ENCODE data around the gene FGD1. TPM values are rescaled to one million over a fixed set of nuclear protein-coding genes. Genes with fewer than 3 reads are reported as not detected.

FGD1 gene
- total RNA-seq, 2 donors from 2014 or later = 23.9 to 46.0 TPM

DNA sequence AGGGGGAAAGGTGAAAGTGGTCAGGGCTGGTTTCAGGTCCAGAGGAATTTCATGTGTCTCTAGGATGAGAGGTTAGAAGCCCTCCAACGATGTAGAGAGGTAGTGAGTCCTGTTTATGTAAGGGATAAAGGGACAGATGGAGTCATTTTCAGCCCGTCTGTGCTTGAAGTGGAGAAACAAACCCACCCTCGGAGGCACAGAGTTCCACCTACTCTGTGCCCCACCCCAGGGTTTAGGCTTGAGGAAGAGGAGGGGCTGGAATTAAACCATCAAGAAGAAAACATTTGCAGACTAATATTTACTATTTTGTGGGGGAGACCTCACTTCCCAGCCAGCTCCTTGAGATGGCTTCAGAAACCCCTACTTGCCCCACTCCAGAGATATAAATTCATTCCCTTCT is 33.1 kb upstream of the FGD1 start:
- H3K4me1 ChIP-seq (ENCODE audit: control insufficient read depth, insufficient read depth, low read length) = no peaks in the 10 kb centered on the region
- H3K9me3 Mint-ChIP-seq = peaks cover 57% of the 10 kb centered on the region
- no peaks in the 10 kb centered on the region for H3K27me3 Mint-ChIP-seq (ENCODE audit: insufficient read depth)
- peaks cover 10% of the 10 kb centered on the region for H3K36me3 ChIP-seq (ENCODE audit: control insufficient read depth, insufficient read depth, low read length)
- peaks cover 7% of the 10 kb centered on the region for H3K4me1 Mint-ChIP-seq
- H3K27me3 ChIP-seq (ENCODE audit: control insufficient read depth, insufficient read depth, low read length, poor library complexity, severe bottlenecking) = no peaks in the 10 kb centered on the region
- peak overlapping the region; percentile 86 for H3K4me3 Mint-ChIP-seq
- WGBS, 2 experiments (ENCODE audit: insufficient coverage in 1 of 2, insufficient read length in 1 of 2) = 50% methylated on average over 1 of the region's 3 CpGs; no CpG with 5 or more reads in 1 of the 2 experiments
- H3K36me3 Mint-ChIP-seq (ENCODE audit: low read depth) = peaks cover 20% of the 10 kb centered on the region
- H3K9ac ChIP-seq (ENCODE audit: extremely low read depth, low read length, poor library complexity, severe bottlenecking) = peak overlapping the region; percentile 69
- TF ChIP-seq, protein P1, sequence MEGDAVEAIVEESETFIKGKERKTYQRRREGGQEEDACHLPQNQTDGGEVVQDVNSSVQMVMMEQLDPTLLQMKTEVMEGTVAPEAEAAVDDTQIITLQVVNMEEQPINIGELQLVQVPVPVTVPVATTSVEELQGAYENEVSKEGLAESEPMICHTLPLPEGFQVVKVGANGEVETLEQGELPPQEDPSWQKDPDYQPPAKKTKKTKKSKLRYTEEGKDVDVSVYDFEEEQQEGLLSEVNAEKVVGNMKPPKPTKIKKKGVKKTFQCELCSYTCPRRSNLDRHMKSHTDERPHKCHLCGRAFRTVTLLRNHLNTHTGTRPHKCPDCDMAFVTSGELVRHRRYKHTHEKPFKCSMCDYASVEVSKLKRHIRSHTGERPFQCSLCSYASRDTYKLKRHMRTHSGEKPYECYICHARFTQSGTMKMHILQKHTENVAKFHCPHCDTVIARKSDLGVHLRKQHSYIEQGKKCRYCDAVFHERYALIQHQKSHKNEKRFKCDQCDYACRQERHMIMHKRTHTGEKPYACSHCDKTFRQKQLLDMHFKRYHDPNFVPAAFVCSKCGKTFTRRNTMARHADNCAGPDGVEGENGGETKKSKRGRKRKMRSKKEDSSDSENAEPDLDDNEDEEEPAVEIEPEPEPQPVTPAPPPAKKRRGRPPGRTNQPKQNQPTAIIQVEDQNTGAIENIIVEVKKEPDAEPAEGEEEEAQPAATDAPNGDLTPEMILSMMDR (conservative IDR thresholded peaks at IDR 0.05) = no peak
- no peaks in the 10 kb centered on the region for H3K9me3 ChIP-seq (ENCODE audit: control insufficient read depth, low read length)
- peak overlapping the region; percentile 77 for H3K4me3 ChIP-seq (ENCODE audit: low read length)
- H3K27ac ChIP-seq (ENCODE audit: low read depth, low read length) = peak overlapping the region; percentile 97
- no peak for DNase-seq
- peak overlapping the region; percentile 96 for H3K27ac Mint-ChIP-seq

DNA sequence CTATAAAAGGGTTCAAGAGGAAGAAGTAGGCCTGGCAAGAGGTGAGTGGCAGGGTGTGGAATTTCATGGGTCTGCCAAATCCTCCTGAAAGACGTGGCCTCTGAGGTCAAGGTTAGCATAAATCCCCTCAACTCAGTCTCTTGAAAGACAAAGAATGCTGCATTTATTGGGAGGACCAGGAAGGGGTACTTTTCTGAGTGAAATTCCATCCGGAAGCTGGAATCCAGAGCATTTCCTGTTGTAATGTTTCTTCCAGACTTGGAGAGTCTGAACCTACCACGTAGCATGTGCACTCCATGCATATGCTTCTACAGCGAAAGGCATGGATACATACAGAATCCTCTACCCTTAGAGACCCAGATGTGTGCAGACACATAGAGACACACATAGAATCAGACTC is 13.4 kb upstream of the FGD1 start:
- H3K27ac Mint-ChIP-seq = no peak overlapping the region
- 73% methylated on average over 4 of the region's 4 CpGs; no CpG with 5 or more reads in 1 of the 2 experiments for WGBS, 2 experiments (ENCODE audit: insufficient coverage in 1 of 2, insufficient read length in 1 of 2)
- H3K36me3 Mint-ChIP-seq (ENCODE audit: low read depth) = peaks cover 2% of the 10 kb centered on the region
- Histone ChIP-seq H3K4me1 (ENCODE audit: control insufficient read depth, insufficient read depth, low read length) (no peaks in the 10 kb centered on the region), H3K4me3 (ENCODE audit: low read length) (no peak overlapping the region), H3K27me3 (ENCODE audit: control insufficient read depth, insufficient read depth, low read length, poor library complexity, severe bottlenecking) (no peaks in the 10 kb centered on the region), H3K36me3 (ENCODE audit: control insufficient read depth, insufficient read depth, low read length) (no peaks in the 10 kb centered on the region), H3K9ac (ENCODE audit: extremely low read depth, low read length, poor library complexity, severe bottlenecking) (no peak overlapping the region), H3K9me3 (ENCODE audit: control insufficient read depth, low read length) (no peaks in the 10 kb centered on the region), H3K27ac (ENCODE audit: low read depth, low read length) (no peak overlapping the region)
- TF ChIP-seq, protein P1 (conservative IDR thresholded peaks at IDR 0.05) = no peak
- peaks cover 58% of the 10 kb centered on the region for H3K9me3 Mint-ChIP-seq
- H3K27me3 Mint-ChIP-seq (ENCODE audit: insufficient read depth) = no peaks in the 10 kb centered on the region
- no peak for DNase-seq
- no peak overlapping the region for H3K4me3 Mint-ChIP-seq
- H3K4me1 Mint-ChIP-seq = no peaks in the 10 kb centered on the region

GRCh38 chrX:54496936-54497335 is 902 bp upstream of the FGD1 start:
- H3K4me1 ChIP-seq (ENCODE audit: control insufficient read depth, insufficient read depth, low read length) = no peaks in the 10 kb centered on the region
- DNase-seq = no peak
- H3K36me3 ChIP-seq (ENCODE audit: control insufficient read depth, insufficient read depth, low read length) = no peaks in the 10 kb centered on the region
- H3K27me3 Mint-ChIP-seq (ENCODE audit: insufficient read depth) = no peaks in the 10 kb centered on the region
- H3K27me3 ChIP-seq (ENCODE audit: control insufficient read depth, insufficient read depth, low read length, poor library complexity, severe bottlenecking) = no peaks in the 10 kb centered on the region
- H3K36me3 Mint-ChIP-seq (ENCODE audit: low read depth) = no peaks in the 10 kb centered on the region
- WGBS, 2 experiments (ENCODE audit: insufficient coverage in 1 of 2, insufficient read length in 1 of 2) = 80 to 100% methylated on average over 1 to 6 of the region's 6 CpGs
- peak overlapping the region; percentile 27 for H3K4me3 ChIP-seq (ENCODE audit: low read length)
- H3K9me3 ChIP-seq (ENCODE audit: control insufficient read depth, low read length) = no peaks in the 10 kb centered on the region
- H3K9ac ChIP-seq (ENCODE audit: extremely low read depth, low read length, poor library complexity, severe bottlenecking) = no peak overlapping the region
- TF ChIP-seq, protein P1 (conservative IDR thresholded peaks at IDR 0.05) = no peak
- no peak overlapping the region for H3K27ac ChIP-seq (ENCODE audit: low read depth, low read length)
- peaks cover 10% of the 10 kb centered on the region for H3K4me1 Mint-ChIP-seq
- H3K9me3 Mint-ChIP-seq = peaks cover 63% of the 10 kb centered on the region
- H3K27ac Mint-ChIP-seq = peak overlapping the region; percentile 18
- H3K4me3 Mint-ChIP-seq = peak overlapping the region; percentile 70
